CD14-positive monocyte (primary cell): ENCODE data around the gene RPEL1. TPM values are rescaled to one million over a fixed set of nuclear protein-coding genes. Genes with fewer than 3 reads are reported as not detected.
"Not testable (repeated sequence)": the region's sequence is repeated elsewhere in the genome, so short reads cannot be mapped to it uniquely, and the experiment has no call there.

Source experiments
- DNase-seq, 3 donors: peaks; one replicate each; pipeline ENCODE4 v3.0.0-alpha.2; 2011 to 2022
- H2AFZ ChIP-seq: 2 replicates; pipeline ENCODE4 v1.6.0; 2012; ENCODE audit warnings: mild to moderate bottlenecking, low read depth, low read length, inconsistent platforms; ENCODE audit not compliant: insufficient read depth, poor library complexity, severe bottlenecking
- H3K27ac ChIP-seq, 2 donors: 1 replicate in 1 of 2; 2 replicates in 1 of 2; pipeline ENCODE4 v1.5.1; 2012 to 2013; ENCODE audit warnings: low read length in 2 of 2, control low read depth in 1 of 2, inconsistent platforms in 1 of 2, low read depth in 1 of 2, mild to moderate bottlenecking in 1 of 2
- H3K27me3 ChIP-seq, 2 donors: one replicate each; pipeline versions ENCODE4 v1.6.0 to v1.6.1; 2011 to 2013; ENCODE audit warnings: low read length in 2 of 2; ENCODE audit not compliant: control insufficient read depth in 2 of 2, insufficient read depth in 2 of 2
- H3K36me3 ChIP-seq, 2 donors: replicated peaks in 1 of 2; 1 replicate in 1 of 2; 2 replicates in 1 of 2; pipeline versions ENCODE4 v1.5.1 to v1.6.1; 2012 to 2013; ENCODE audit warnings: low read length in 2 of 2, control low read depth in 1 of 2, inconsistent platforms in 1 of 2, mild to moderate bottlenecking in 1 of 2; ENCODE audit not compliant: insufficient read depth in 2 of 2, control insufficient read depth in 1 of 2
- H3K4me1 ChIP-seq, 2 donors: 1 replicate in 1 of 2; 2 replicates in 1 of 2; pipeline versions ENCODE4 v1.5.1 to v1.6.1; 2012 to 2013; ENCODE audit warnings: low read length in 2 of 2, control low read depth in 1 of 2, inconsistent platforms in 1 of 2, mild to moderate bottlenecking in 1 of 2, moderate library complexity in 1 of 2; ENCODE audit not compliant: insufficient read depth in 2 of 2, control insufficient read depth in 1 of 2
- H3K4me2 ChIP-seq: replicated peaks from 2 replicates; pipeline ENCODE3; 2012; ENCODE audit warnings: low read length, moderate library complexity, mild to moderate bottlenecking; ENCODE audit not compliant: poor library complexity, severe bottlenecking; ENCODE audit errors: extremely low read depth
- H3K4me3 ChIP-seq, 3 experiments: fragments of 200-600 bp in 1 of 3; sonication (generic) in 1 of 3; replicated peaks in 1 of 3; 1 replicate in 2 of 3; 2 replicates in 1 of 3; pipeline ENCODE4 v1.5.1; 2011 to 2013; ENCODE audit warnings: low read length in 3 of 3, mild to moderate bottlenecking in 3 of 3, control low read depth in 2 of 3, low read depth in 2 of 3, inconsistent platforms in 1 of 3, moderate library complexity in 1 of 3
- H3K79me2 ChIP-seq: 2 replicates; pipeline ENCODE4 v1.6.0; 2012; ENCODE audit warnings: mild to moderate bottlenecking, control low read depth, inconsistent platforms, low read length, moderate library complexity; ENCODE audit not compliant: insufficient read depth
- H3K9ac ChIP-seq: 2 replicates; pipeline ENCODE4 v1.6.0; 2017; ENCODE audit warnings: low read length, mild to moderate bottlenecking; ENCODE audit not compliant: insufficient read depth, poor library complexity, severe bottlenecking
- H3K9me3 ChIP-seq, 2 donors: replicated peaks in 1 of 2; 1 replicate in 1 of 2; 2 replicates in 1 of 2; pipeline versions ENCODE4 v1.5.1 to v1.6.1; 2012 to 2013; ENCODE audit warnings: low read length in 2 of 2, control low read depth in 1 of 2; ENCODE audit not compliant: control insufficient read depth in 1 of 2, insufficient read depth in 1 of 2
- H4K20me1 ChIP-seq: 2 replicates; pipeline ENCODE4 v1.6.0; 2012; ENCODE audit warnings: mild to moderate bottlenecking, low read length, control low read depth, moderate library complexity; ENCODE audit not compliant: insufficient read depth
- H3K27ac Mint-ChIP-seq, 7 donors: one replicate each; pipeline ENCODE4 v1.8.0; 2020; ENCODE audit warnings: mild to moderate bottlenecking in 7 of 7, mixed read lengths in 7 of 7, moderate library complexity in 6 of 7, inconsistent platforms in 2 of 7
- H3K27me3 Mint-ChIP-seq, 3 donors: one replicate each; pipeline ENCODE4 v1.8.0; 2021 to 2022; ENCODE audit warnings: low read depth in 3 of 3, mild to moderate bottlenecking in 3 of 3, mixed read lengths in 3 of 3, moderate library complexity in 3 of 3, inconsistent platforms in 1 of 3
- H3K36me3 Mint-ChIP-seq, 2 donors: one replicate each; pipeline ENCODE4 v1.8.0; 2020; ENCODE audit warnings: mixed read lengths in 2 of 2, inconsistent platforms in 1 of 2, mild to moderate bottlenecking in 1 of 2
- H3K4me1 Mint-ChIP-seq: one replicate; pipeline ENCODE4 v1.8.0; 2020; ENCODE audit warnings: mild to moderate bottlenecking, mixed read lengths
- H3K4me3 Mint-ChIP-seq, 2 donors: one replicate each; pipeline ENCODE4 v1.8.0; 2020; ENCODE audit warnings: mild to moderate bottlenecking in 2 of 2, mixed read lengths in 2 of 2, moderate library complexity in 1 of 2
- H3K9me3 Mint-ChIP-seq, 7 donors: one replicate each; pipeline ENCODE4 v1.8.0; 2020 to 2022; ENCODE audit warnings: mixed read lengths in 7 of 7, mild to moderate bottlenecking in 6 of 7, moderate library complexity in 6 of 7, inconsistent platforms in 2 of 7
- CTCF ChIP-seq: fragments of 200-600 bp; IDR thresholded peaks from one replicate; pipeline ENCODE4 v1.8.0; 2022; ENCODE audit warnings: antibody characterized with exemption, mild to moderate bottlenecking
- WGBS: methylation state at CpG from one replicate; pipeline ENCODE4 v1.1.5; 2013; ENCODE audit warnings: missing lambda C conversion rate; ENCODE audit not compliant: insufficient coverage; 5-methylcytosine and 5-hydroxymethylcytosine counted together
- intact Hi-C, 2 donors: fragments of 100-400 bp; cut with micrococcal nuclease; formaldehyde crosslinking; loops; one replicate each; pipeline versions ENCODE4 v1.15.0 to v1.15.1; 2023
- polyA plus RNA-seq, 3 donors: library from polyadenylated mRNA; depleted of rRNA in 1 of 3; unstranded in 2 of 3; stranded (reverse) in 1 of 3; fragments of 300-500 nt in 2 of 3; fragments of >200 nt in 1 of 3; fragmentation: Illumina TruSeq in 2 of 3; gene quantifications; 1 replicate in 2 of 3; 2 replicates in 1 of 3; pipeline ENCODE4 v1.2.3, GENCODE V29; 2012 to 2021

RPEL1 gene
- polyA plus RNA-seq, 3 donors = not detected

DNA sequence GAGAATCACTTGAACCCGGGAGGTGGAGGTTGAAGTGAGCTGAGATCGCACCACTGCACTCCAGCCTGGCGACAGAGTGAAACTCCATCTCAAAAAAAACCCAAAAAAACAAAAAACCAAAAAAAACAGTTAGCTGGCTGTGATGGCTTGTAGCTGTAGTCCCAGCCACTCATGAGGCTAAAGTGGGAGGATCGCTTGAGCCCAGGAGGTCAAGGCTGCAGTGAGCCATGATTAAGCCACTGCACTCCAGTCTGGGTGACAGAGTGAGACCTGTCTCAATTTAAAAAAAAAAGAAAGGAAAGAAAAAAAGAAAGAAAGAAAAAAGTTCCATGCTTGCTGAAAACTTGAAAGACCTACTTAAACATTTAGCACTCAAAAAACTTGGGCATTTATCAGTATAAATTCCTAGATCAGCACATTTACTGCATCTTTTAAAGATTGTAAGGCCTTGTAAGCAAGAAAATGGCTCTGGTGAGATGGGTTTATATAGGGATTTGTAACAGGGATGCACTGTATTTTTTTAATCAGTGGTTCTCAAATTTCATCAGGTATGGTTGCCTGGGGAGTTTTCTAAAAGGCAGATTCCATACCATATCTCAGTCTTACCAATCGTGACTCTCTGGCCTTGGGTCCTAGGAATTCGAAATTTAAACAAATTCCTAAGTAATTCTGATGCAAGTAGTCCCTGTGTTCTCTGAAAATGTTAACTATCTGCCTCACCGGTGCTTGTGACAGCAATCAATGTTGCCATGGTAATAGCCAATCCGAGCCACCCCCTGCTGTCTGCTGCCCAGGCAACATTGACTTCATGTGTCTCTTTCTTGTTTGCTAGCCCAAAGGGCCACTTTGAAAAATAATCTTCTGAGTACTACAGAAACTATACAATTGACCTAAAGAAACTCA lies 41.1 kb upstream of the RPEL1 start:
- Mint-ChIP-seq H3K4me1 (peaks cover 38% of the 10 kb centered on the region), H3K27ac (peak overlapping the region in 2 of 7 donors; percentile 31 to 83), H3K27me3 (peaks cover 0 to 2% (median 0%) of the 10 kb centered on the region in 3 donors), H3K4me3 (no peak overlapping the region), H3K9me3 (peaks cover 0 to 8% (median 4%) of the 10 kb centered on the region in 7 donors), H3K36me3 (peaks cover 0 to 1% of the 10 kb centered on the region in 2 donors)
- no peak for DNase-seq
- H3K4me1 ChIP-seq = peaks cover 28 to 37% of the 10 kb centered on the region in 2 donors
- H3K79me2 ChIP-seq = no peaks in the 10 kb centered on the region
- no peak overlapping the region for H2AFZ ChIP-seq
- WGBS = 92% methylated on average over 5 of the region's 8 CpGs
- H3K9me3 ChIP-seq = peaks cover 0 to 9% of the 10 kb centered on the region in 2 donors
- H3K27me3 ChIP-seq = no peaks in the 10 kb centered on the region
- no peaks in the 10 kb centered on the region for H3K36me3 ChIP-seq
- H4K20me1 ChIP-seq = no peaks in the 10 kb centered on the region
- H3K4me2 ChIP-seq = no peak overlapping the region
- H3K4me3 ChIP-seq = no peak overlapping the region
- no peak overlapping the region for H3K27ac ChIP-seq
- TF ChIP-seq CTCF = no peak
- intact Hi-C loops = no loop called here
- H3K9ac ChIP-seq = no peak overlapping the region

DNA sequence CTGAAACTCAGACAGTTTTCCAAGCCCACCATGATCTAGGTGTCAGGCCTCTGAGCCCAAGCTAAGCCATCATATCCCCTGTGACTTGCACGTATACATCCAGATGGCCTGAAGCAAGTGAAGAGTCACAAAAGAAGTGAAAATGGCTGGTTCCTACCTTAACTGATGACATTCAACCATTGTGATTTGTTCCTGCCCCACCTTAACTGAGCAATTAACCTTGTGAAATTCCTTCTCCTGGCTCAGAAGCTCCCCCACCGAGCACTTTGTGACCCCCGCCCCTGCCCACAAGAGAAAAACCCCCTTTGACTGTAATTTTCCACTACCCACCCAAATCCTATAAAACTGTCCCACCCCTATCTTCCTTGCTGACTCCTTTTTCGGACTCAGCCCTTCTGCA lies 40.3 kb upstream of the RPEL1 start:
- peaks cover 5 to 17% of the 10 kb centered on the region in 2 donors for H3K9me3 ChIP-seq
- H3K9me3 Mint-ChIP-seq, H3K27ac ChIP-seq, H3K36me3 Mint-ChIP-seq, H2AFZ ChIP-seq, DNase-seq, H3K9ac ChIP-seq, H3K27me3 ChIP-seq, H3K4me2 ChIP-seq, H3K27me3 Mint-ChIP-seq, H3K79me2 ChIP-seq, H3K4me3 ChIP-seq, H4K20me1 ChIP-seq, intact Hi-C loops, H3K27ac Mint-ChIP-seq, H3K36me3 ChIP-seq, H3K4me3 Mint-ChIP-seq: not testable (repeated sequence)
- peaks cover 32% of the 10 kb centered on the region for H3K4me1 Mint-ChIP-seq
- WGBS = 93% methylated on average over 3 of the region's 4 CpGs
- peaks cover 20 to 29% of the 10 kb centered on the region in 2 donors for H3K4me1 ChIP-seq

DNA sequence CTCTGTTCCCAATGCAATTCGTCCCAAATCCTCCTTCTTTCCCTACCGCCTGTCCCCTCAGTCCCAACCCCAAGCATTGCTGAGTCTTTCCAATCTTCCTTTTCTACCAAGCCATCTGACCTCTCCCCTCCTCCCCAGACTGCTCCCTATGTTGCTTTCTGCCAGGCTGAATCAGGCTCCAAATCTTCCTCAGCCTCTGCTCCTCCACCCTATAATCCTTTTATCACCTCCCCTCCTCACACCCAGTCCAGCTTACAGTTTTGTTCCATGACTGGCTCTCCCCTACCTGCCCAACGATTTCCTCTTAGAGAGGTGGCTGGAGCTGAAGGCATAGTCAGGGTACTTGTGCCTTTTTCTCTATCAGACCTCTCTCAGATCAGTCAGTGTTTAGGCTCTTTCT lies 39.0 kb upstream of the RPEL1 start:
- 100% methylated on average over 2 of the region's 3 CpGs for WGBS
- H3K27ac Mint-ChIP-seq = not testable (repeated sequence)

More for the DNA sequence above, 39.0 kb upstream of the RPEL1 start:
- Histone ChIP-seq H3K4me1 (peaks cover 12 to 15% of the 10 kb centered on the region in 2 donors), H3K9me3 (peaks cover 13 to 25% of the 10 kb centered on the region in 2 donors)
- H3K27ac ChIP-seq, H3K4me3 Mint-ChIP-seq, H2AFZ ChIP-seq, H3K9me3 Mint-ChIP-seq, H3K27me3 ChIP-seq, H3K4me2 ChIP-seq, H3K79me2 ChIP-seq, H4K20me1 ChIP-seq, H3K36me3 Mint-ChIP-seq, H3K36me3 ChIP-seq, intact Hi-C loops, H3K4me3 ChIP-seq, H3K27me3 Mint-ChIP-seq, DNase-seq, H3K9ac ChIP-seq: not testable (repeated sequence)
- peaks cover 22% of the 10 kb centered on the region for H3K4me1 Mint-ChIP-seq
